COLO668 (cell line): Measurements from ENCODE around the gene CCL5.

Source experiments
- DNase-seq: peaks from one replicate; lab custom pipeline; 2025; ENCODE audit not compliant: unreplicated experiment; lab: John Stamatoyannopoulos, UW

Gene CCL5

DNA sequence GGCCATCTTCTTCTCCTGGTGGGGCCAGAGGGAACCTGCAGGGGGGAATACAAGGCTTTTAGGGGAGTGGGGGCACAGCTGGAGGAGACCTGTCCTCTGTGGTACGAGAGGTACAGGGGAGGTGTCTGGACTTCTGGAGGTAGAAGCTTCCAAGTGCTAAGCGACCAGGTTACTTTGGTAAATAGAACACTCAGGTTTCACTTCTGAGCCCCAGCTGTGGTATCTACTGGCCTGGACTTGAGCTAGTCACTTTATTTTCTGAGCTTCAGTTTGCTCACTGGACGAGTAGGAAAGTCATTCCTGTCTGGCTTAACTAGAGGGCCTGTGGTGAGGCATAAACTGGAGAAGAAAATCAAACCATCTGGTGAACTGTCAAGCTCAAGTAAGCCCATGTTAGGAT lies 11.4 kb downstream of the CCL5 start, which contains the start of gene HEATR9:
HEATR9 (minus strand) TSS at position 155 of the 400 bp plus-strand sequence; CDS start at position 6, 149 bp downstream.
- no peak for DNase-seq

DNA sequence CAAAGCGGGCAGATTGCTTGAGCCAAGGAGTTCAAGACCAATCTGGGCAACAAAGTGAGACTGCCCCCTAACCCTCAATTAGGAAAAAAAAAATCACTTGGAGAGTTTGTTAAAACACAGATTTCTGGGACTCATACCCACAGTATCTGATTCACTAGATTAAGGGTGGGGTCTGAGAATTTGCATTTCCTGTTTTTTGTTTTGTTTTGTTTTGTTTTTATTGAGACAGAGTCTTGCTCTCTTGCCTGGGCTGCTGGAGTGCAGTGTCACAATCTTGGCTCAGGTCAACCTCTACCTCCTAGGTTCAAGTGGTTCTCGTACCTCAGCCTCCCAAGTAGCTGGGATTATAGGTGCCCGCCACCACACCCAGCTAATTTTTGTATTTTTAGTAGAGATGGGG lies 12.6 kb downstream of the CCL5 start:
- DNase-seq = no peak

DNA sequence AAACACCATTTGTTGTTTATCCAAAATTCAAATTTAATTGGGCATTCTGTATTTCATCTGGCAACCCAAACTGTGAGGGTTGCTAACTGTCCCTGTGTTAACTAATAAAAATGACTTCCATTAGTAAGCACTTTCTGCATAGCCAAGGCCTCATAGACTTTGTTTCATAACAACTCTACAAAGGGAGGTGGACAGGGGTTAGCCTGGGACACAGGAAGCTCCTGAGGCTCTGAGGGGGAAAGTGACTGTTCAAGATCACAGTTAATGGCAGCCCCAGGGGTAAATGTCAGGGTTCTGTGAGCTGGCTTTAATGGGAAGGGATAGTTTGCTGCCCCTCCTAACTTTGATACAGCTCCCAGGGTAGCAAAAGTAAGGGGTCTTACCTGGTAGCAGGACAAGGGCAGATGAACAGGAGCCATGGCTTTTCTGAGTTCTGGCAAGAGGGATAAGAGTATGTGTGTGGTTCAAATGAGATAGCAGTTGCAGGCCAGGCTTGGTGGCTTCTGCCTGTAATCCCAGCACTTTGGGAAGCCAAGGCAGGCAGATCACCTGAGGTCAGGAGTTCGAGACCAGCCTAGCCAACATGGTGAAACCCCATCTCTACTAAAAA lies 13.7 kb downstream of the CCL5 start:
- no peak for DNase-seq

DNA sequence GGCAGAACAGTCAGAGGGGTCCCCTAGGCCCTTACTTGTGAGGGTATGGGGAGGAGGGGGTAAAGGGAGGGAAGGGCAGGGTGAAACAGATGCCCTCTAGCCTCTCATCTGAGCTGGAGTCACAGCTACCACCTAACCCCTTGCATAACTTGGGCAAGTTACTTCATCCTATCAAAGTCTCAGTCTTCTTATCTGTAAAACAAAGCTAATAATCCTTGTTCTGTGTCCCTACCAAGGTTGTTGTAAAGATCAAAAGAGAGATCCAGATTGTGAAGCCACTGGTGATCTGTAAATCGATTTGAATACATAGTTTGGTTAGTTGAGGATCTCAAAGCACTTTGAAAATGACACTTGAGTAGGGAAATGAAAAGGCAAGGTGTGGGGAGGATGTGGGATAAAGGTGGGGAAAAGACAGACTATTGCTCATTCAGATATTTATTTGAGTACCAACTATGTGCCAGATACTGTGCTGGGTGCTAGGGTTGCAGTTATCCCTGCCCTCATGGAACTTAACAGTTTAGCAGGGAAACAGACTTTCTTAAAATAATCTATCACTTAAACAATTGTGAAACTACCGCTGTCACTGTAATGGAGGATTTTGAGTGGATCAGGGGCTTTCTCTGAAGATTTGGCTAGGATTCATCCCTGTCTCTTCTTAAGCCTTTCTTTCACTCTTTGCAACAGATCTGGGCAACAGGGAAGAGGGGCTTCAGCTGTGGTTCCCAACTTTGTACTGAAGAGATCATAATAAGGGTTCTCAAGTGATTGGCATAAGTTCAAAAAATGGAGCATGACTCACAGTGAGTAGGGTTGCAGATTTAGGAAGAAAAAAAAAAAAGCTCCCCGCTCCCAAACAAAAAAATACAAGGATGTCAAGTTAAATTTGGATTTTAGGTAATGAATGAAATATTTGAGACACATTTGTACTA lies 14.5 kb downstream of the CCL5 start:
- DNase-seq = no peak

DNA sequence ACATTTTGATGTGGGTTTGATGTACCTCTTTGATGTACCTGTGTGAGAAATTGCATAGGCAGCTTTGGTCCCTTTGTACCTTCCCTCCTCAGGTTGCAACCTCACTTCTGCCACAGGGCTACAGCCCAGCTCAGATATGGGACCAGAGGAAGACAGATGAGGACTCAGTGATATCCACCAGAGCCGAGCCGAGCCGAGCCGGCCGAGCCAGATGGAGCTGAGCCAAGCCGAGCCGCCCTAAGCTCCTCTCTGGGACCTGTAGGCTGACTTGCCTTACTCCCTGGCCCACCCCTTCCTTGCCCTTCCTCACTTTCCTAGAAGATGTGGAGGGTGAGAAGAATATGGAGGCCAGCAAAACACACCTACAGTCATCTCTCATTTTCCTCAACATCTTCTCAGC lies 15.3 kb downstream of the CCL5 start:
- no peak for DNase-seq

DNA sequence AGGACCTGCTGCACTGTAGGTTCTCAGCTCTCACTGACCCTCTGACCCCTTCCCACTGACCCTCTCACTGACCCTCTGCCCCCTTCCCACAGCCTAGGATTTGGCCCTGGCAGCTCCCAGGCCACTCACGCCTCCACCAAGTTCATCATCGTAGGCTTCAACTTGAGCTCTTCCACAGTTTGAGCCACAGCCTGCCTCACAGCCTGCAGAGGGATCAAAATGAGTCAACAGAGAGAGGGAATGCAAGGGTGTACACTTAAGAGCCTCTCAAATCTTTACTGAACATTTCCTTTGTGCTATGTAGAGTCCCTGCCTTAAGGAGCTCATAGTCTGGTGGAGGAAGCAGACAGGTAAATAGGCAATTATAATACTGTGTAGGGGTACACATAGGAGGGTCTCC lies 23.6 kb downstream of the CCL5 start:
- DNase-seq = no peak

DNA sequence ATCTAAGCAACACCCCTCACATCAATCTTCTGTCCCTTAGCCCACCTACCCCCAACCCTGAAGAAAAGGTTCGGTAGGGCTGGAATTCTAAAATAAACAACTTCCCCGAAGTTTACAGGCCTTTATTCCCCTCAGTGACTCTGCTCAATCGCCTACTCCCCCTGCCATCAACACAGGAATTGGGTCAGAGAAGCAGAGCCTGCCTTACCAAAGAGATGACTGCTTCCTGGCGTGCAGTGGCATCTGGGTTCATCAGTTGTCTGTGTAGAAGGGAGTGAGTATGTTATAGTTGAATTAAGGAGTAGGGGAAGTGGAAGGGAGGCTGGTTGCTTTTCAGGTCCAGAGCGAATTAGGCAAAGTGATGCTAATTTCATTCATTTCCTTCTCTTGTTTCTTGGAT lies 24.2 kb downstream of the CCL5 start:
- no peak for DNase-seq

DNA sequence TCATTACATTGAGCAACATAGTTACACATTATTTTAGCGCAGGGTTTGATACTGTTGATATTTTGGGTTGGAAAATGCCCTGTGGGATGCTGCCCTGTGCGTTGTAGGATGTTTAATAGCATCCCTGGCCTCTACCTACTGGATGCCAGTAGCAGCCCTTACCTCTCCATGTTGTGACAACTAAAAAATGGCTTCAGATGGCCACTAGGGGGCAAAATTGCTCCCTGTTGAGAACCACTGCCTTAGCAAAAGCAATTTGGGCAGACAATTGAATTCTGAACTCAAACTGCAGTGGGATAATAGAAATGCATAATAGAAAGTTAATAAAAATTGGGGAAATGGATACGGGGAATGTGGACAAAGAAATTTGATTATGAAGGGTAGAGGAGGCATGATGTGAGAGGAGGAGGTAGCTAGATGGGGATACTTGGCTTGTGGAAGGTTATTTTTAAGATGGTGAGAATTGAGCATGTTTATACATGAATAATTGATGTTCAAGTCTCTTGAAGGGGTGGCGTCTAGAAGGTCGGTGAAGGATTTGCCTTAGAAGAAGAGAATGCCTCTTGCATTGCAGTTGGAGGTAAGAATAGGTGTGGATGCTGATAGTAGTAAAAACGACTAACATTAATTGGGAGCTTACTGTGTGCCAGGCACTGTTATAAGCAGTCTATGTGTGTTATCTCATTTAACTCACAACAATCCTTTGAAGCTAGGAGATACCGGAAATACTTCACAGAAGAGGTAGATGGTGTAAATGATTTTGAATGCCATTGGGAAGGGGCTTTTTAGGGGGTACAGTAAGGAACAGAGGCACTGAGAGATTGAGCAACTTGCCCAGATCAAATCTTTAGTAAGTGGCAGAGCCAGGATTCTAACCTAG lies 30.5 kb downstream of the CCL5 start:
- peak; percentile 26 for DNase-seq

DNA sequence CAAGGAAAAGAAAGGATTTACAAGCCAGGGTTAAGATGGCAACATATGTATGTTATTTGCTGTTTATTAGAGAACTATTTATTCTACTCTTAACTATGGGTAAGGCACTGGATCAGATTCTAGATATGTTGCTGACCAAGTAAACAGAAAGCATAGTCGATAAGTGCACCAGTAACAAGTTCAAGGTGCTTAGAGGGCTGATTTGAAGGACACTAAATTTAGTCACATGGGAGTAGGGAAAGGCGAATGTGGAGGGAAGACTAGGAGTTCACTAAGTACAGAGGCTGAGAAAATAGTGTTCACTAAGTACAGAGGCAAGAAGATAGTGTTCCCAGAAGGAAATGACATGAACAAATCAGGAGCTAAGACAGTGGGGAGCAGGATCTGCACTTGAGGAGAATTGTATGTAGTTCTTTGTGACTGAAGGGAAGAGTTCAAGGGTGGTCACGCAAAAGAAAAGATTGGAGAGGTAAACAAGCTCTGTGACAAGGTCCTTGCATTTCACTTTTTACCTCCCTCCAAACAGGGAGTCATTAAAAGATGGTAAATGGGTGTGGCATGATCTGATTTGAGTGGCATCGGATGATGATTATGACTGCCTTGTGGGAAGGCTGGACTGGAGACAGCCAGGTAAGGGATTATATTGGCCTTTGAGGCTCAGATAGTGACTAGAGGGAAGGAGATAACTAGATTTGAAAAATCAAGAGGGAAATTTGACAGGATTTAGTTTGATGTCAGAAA lies 32.4 kb downstream of the CCL5 start:
- DNase-seq = no peak

DNA sequence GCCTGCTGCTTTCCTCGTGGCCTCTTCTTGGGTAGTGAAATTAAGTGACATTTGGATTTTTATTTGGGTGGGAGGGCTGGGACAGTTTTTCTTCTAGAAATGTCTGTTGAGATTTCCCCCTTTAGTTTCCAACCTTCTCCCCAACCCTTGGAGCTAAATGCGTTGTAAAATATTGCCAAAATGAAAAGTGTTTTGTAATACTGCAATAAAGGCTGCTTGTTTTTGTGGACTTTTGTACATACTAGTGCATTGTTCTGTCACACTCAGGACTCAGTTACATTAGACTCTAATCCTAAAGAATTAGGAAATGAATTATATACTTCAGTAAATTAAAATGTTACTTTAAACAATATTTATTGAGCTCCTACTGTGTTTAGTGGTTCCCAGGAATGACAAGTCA lies 33.2 kb downstream of the CCL5 start:
- no peak for DNase-seq

DNA sequence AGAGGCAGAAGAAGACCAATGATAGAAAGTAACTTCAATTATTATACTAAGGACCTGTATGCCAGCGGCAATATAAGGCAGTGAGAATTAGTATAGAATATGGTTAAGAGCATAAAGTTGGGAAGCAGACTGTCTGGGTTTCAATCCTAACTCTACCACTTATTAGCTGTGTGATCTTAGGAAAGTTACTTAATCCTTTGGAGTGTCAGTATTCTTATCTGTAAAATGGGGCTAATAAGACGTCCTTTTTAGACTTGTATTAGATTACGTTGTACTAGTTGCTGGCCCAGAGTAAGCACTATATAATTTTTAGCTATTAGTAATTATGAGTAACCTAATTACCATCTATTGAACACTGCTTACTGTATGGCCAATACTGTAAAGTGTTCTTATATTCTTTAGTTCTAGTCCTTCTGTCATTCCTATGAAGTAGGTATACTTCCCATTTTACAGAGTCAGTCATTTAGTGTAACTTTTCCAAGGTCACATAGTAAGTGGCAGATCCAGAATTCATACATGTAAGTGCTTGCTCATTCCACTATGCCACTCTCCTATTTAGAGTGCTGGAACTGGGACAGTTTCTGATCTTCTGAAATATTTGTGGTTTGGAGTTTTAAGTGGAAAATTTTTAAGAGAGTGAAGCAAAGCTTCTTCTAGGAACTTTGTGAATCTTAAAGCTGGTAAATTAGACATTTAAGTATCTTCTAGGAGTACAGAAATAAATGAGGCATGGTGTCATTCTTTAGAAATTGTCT lies 33.9 kb downstream of the CCL5 start:
- DNase-seq = no peak

DNA sequence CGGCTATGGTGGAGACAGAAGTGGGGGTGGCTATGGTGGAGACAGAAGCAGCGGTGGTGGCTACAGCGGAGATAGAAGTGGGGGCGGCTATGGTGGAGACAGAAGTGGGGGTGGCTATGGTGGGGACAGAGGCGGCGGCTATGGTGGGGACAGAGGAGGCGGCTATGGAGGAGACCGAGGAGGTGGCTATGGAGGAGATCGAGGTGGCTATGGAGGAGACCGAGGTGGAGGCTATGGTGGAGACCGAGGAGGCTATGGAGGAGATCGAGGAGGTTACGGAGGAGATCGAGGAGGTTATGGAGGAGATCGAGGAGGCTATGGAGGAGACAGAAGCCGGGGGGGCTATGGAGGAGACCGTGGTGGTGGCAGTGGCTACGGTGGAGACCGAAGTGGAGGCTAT lies 35.6 kb downstream of the CCL5 start:
- DNase-seq = no peak

DNA sequence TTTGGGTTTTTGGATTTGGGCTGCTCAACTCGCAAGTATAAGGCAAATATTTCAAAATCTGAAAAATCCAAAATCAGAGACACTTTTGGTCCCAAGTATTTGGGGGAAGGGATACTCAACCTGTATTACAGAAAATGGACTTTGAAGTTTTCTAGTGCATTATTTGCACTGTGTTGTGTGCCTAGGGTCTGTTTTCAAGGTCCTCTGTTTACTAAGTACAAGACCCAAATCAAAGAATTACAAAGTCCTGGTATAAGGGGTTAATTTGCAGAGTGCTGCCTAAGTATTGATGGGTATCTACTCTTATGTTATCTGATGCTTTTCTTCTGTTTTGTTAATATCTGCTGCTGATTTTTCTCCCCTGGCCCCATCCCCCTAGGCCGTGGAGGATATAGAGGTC lies 36.5 kb downstream of the CCL5 start:
- no peak for DNase-seq

DNA sequence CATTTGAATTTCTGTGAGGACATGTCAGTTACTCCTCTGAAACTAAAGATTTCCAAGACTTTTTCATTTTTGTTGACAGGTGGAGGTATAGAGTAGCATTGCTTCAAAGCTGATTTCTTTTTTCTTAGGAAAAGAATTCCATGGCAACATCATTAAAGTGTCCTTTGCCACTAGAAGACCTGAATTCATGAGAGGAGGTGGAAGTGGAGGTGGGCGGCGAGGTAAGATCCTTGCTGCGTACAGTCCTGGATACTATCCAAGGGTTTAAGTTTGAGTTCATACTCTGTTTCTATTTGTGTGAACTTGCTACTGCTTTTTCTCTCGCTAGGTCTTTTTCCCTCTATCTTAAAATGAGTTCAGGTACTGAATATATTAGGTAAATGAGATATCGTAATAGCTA lies 37.9 kb downstream of the CCL5 start:
- no peak for DNase-seq

DNA sequence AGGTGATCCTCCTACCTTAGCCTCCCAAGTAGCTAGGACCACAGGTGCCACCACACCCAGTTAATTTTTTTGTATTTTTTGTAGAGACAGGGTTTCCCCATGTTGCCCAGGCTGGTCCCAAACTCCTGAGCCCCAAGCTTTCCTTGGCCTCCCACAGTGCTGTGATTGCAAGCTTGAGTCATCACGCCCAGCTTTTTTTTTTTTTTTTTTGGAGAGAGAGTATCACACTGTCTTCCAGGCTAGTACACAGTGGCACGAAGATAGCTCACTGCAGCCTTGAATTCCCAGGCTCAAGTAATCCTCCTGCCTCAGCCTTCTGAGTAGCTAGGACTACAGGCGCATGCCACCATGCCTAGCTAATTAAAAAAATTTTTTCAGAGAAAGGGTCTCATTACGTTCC lies 38.7 kb downstream of the CCL5 start:
- no peak for DNase-seq

DNA sequence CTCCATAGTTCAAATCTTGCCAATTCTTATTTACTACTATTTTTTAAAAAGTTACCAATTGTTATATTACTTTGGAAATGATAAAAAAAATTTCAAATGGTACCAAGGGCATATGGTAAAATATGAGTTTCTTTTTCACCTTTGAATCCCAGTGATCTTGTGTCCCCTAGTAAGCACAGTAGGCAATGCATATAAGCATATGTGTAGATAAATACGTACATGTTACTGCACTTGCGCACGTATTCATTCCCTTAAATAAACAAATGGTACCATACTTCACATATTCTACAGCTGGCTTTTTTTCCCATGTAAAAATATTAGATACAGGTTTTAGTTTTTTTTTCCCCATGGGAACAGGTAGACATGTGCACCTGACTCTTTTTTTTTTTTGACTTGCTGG lies 39.1 kb downstream of the CCL5 start:
- DNase-seq = no peak

DNA sequence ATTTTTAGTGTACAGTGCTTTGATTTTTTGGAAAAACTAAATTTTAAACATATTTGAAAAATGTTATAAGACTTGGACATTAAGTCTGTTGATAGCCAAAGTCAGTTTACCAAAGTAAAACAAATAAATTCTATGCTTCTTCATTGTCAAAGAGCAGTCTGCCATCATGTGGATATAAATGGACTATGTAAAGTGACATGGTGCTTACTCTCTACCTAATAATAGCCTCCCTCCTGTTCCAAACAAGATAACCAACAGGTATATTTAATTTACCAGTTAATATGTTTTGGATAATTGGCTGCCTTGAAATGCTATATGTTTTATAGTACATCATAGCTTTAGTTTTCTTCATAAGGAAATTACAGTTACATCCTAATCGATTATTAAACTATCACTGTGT lies 55.0 kb downstream of the CCL5 start:
- DNase-seq = no peak
